Neural cell (in vitro differentiated cells): ENCODE data around the gene B4GALNT4. TPM values are rescaled to one million over a fixed set of nuclear protein-coding genes. Genes with fewer than 3 reads are reported as not detected.
"Not testable (repeated sequence)": the region's sequence is repeated elsewhere in the genome, so short reads cannot be mapped to it uniquely, and the experiment has no call there.

Experiments
- H2AFZ ChIP-seq: fragments of 200-600, 300-800 bp; sonication (generic), shearing (Covaris generic); 2 replicates; pipeline ENCODE4 v1.6.0; 2014; ENCODE audit warnings: low read depth, mild to moderate bottlenecking, antibody characterized with exemption, low read length, moderate library complexity
- H3F3A ChIP-seq: fragments of 200-600 bp; shearing (Covaris generic); 2 replicates; pipeline ENCODE4 v1.6.1; 2016; ENCODE audit warnings: mild to moderate bottlenecking, moderate library complexity, mixed read lengths, antibody characterized with exemption, low read length; ENCODE audit not compliant: insufficient read depth, poor library complexity, severe bottlenecking
- H3K27ac ChIP-seq: fragments of 200-600, 300-800 bp; sonication (generic), shearing (Covaris generic); 2 replicates; pipeline ENCODE4 v1.5.1; 2014; ENCODE audit warnings: mild to moderate bottlenecking, low read length, moderate library complexity
- H3K27me3 ChIP-seq: fragments of 300-800, 200-600 bp; sonication (generic), shearing (Covaris generic); 2 replicates; pipeline ENCODE4 v1.6.0; 2014; ENCODE audit warnings: mild to moderate bottlenecking, low read depth, low read length, moderate library complexity; ENCODE audit not compliant: insufficient read depth
- H3K36me3 ChIP-seq: fragments of 300-800, 200-600 bp; sonication (generic), shearing (Covaris generic); 2 replicates; pipeline ENCODE4 v1.5.1; 2014; ENCODE audit warnings: mild to moderate bottlenecking, antibody characterized with exemption, low read length, moderate library complexity; ENCODE audit not compliant: insufficient read depth
- H3K4me2 ChIP-seq: fragments of 300-800, 200-600 bp; sonication (generic), shearing (Covaris generic); 2 replicates; pipeline ENCODE4 v1.6.0; 2014; ENCODE audit warnings: mild to moderate bottlenecking, low read length
- H3K4me3 ChIP-seq: fragments of 300-800, 200-600 bp; sonication (generic), shearing (Covaris generic); 2 replicates; pipeline ENCODE4 v1.5.1; 2014; ENCODE audit warnings: mild to moderate bottlenecking, low read length, moderate library complexity
- H3K79me2 ChIP-seq: fragments of 200-600 bp; shearing (Covaris generic); replicated peaks from 2 replicates; pipeline ENCODE4 v1.6.0; 2014; ENCODE audit warnings: mild to moderate bottlenecking, low read length, moderate library complexity; ENCODE audit not compliant: insufficient read depth
- H3K9ac ChIP-seq: fragments of 300-800, 200-600 bp; sonication (generic), shearing (Covaris generic); 2 replicates; pipeline ENCODE4 v1.6.1; 2016; ENCODE audit warnings: mild to moderate bottlenecking, low read length, mixed read lengths
- H3K9me2 ChIP-seq: fragments of 200-600 bp; shearing (Covaris generic); 2 replicates; pipeline ENCODE4 v1.6.1; 2016; ENCODE audit warnings: mild to moderate bottlenecking, low read length, mixed read lengths; ENCODE audit not compliant: insufficient read depth
- H3K9me3 ChIP-seq: fragments of 200-600, 300-800 bp; sonication (generic), shearing (Covaris generic); 2 replicates; pipeline ENCODE4 v1.6.1; 2016; ENCODE audit warnings: mild to moderate bottlenecking, mixed run types, low read length, moderate library complexity, mixed read lengths
- H4K20me1 ChIP-seq: fragments of 200-600 bp; shearing (Covaris generic); 2 replicates; pipeline ENCODE4 v1.6.1; 2016; ENCODE audit warnings: mild to moderate bottlenecking, mixed run types; ENCODE audit not compliant: insufficient read depth
- EP300 ChIP-seq: fragments of 450-650 bp; conservative IDR thresholded peaks from 2 replicates; pipeline ENCODE4 v1.6.1; 2014; ENCODE audit warnings: antibody characterized with exemption, mild to moderate bottlenecking, moderate library complexity; ENCODE audit not compliant: poor library complexity, severe bottlenecking
- EZH2 ChIP-seq: fragments of 200-600, 300-800 bp; shearing (Covaris generic), sonication (generic); IDR thresholded peaks from 2 replicates; pipeline ENCODE4 v1.6.1; 2014; ENCODE audit warnings: antibody characterized with exemption, low read length, borderline replicate concordance, mild to moderate bottlenecking; ENCODE audit not compliant: insufficient read depth, poor library complexity, severe bottlenecking
- MXI1 ChIP-seq: fragments of 450-650 bp; conservative IDR thresholded peaks from 2 replicates; pipeline ENCODE4 v1.6.1; 2014; ENCODE audit warnings: antibody characterized with exemption, mild to moderate bottlenecking; ENCODE audit not compliant: poor library complexity, severe bottlenecking
- POLR2AphosphoS5 ChIP-seq: IDR thresholded peaks from 2 replicates; pipeline ENCODE4 v1.6.1; 2012
- RAD21 ChIP-seq: fragments of 450-650 bp; conservative IDR thresholded peaks from 2 replicates; pipeline ENCODE4 v1.6.1; 2014; ENCODE audit warnings: antibody characterized with exemption, mild to moderate bottlenecking, moderate library complexity
- SMC3 ChIP-seq: fragments of 450-650 bp; conservative IDR thresholded peaks from 2 replicates; pipeline ENCODE4 v1.6.1; 2014; ENCODE audit warnings: antibody characterized with exemption, mild to moderate bottlenecking, moderate library complexity; ENCODE audit not compliant: poor library complexity
- TAF1 ChIP-seq: IDR thresholded peaks from 2 replicates; pipeline ENCODE4 v1.6.1; 2012; ENCODE audit warnings: low read depth
- polyA plus RNA-seq: library from polyadenylated mRNA; depleted of rRNA; stranded (reverse); fragments of >200 nt; gene quantifications from 2 replicates; pipeline ENCODE4 v1.2.3, GENCODE V29; 2014
- TF ChIP-seq, protein P1 (sequence below): IDR thresholded peaks from 2 replicates; pipeline ENCODE4 v1.6.1; 2012; ENCODE audit warnings: borderline replicate concordance
- TF ChIP-seq, protein P2 (sequence below): fragments of 450-650 bp; IDR thresholded peaks from 2 replicates; pipeline ENCODE4 v1.5.1; 2014; ENCODE audit warnings: antibody characterized with exemption, mild to moderate bottlenecking, moderate library complexity; ENCODE audit not compliant: poor library complexity, severe bottlenecking

B4GALNT4 gene
- polyA plus RNA-seq, 1 donor from 2014 or later: 440 TPM

- Histone ChIP-seq H3K27ac (no peak overlapping the region), H3K9me2 (no peaks in the 10 kb centered on the region), H3K4me3 (no peak overlapping the region), H3K27me3 (no peaks in the 10 kb centered on the region), H4K20me1 (no peaks in the 10 kb centered on the region), H3K4me2 (no peak overlapping the region), H2AFZ (no peak overlapping the region), H3K9me3 (no peaks in the 10 kb centered on the region), H3K36me3 (no peaks in the 10 kb centered on the region), H3F3A (no peaks in the 10 kb centered on the region), H3K9ac (no peak overlapping the region), H3K79me2 (no peaks in the 10 kb centered on the region)
- TF ChIP-seq TAF1 (no peak), EZH2 (no peak), POLR2AphosphoS5 (no peak), SMC3 (no peak), MXI1 (no peak)
- TF ChIP-seq, protein P1, sequence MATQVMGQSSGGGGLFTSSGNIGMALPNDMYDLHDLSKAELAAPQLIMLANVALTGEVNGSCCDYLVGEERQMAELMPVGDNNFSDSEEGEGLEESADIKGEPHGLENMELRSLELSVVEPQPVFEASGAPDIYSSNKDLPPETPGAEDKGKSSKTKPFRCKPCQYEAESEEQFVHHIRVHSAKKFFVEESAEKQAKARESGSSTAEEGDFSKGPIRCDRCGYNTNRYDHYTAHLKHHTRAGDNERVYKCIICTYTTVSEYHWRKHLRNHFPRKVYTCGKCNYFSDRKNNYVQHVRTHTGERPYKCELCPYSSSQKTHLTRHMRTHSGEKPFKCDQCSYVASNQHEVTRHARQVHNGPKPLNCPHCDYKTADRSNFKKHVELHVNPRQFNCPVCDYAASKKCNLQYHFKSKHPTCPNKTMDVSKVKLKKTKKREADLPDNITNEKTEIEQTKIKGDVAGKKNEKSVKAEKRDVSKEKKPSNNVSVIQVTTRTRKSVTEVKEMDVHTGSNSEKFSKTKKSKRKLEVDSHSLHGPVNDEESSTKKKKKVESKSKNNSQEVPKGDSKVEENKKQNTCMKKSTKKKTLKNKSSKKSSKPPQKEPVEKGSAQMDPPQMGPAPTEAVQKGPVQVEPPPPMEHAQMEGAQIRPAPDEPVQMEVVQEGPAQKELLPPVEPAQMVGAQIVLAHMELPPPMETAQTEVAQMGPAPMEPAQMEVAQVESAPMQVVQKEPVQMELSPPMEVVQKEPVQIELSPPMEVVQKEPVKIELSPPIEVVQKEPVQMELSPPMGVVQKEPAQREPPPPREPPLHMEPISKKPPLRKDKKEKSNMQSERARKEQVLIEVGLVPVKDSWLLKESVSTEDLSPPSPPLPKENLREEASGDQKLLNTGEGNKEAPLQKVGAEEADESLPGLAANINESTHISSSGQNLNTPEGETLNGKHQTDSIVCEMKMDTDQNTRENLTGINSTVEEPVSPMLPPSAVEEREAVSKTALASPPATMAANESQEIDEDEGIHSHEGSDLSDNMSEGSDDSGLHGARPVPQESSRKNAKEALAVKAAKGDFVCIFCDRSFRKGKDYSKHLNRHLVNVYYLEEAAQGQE: no peak
Measured at GRCh38 chr11:344836-345578, 24.3 kb upstream of the B4GALNT4 start.

- Histone ChIP-seq H3F3A (no peaks in the 10 kb centered on the region), H3K9me2 (no peaks in the 10 kb centered on the region), H3K27me3 (no peaks in the 10 kb centered on the region), H3K9ac (no peak overlapping the region), H3K36me3 (no peaks in the 10 kb centered on the region), H3K79me2 (no peaks in the 10 kb centered on the region), H3K9me3 (no peaks in the 10 kb centered on the region), H2AFZ (no peak overlapping the region), H3K27ac (no peak overlapping the region), H3K4me3 (no peak overlapping the region), H4K20me1 (no peaks in the 10 kb centered on the region), H3K4me2 (no peak overlapping the region)
- TF ChIP-seq EP300: no peak
- TF ChIP-seq POLR2AphosphoS5: no peak
- TF ChIP-seq SMC3: no peak
- no peak for TF ChIP-seq EZH2
- TF ChIP-seq, protein P2, sequence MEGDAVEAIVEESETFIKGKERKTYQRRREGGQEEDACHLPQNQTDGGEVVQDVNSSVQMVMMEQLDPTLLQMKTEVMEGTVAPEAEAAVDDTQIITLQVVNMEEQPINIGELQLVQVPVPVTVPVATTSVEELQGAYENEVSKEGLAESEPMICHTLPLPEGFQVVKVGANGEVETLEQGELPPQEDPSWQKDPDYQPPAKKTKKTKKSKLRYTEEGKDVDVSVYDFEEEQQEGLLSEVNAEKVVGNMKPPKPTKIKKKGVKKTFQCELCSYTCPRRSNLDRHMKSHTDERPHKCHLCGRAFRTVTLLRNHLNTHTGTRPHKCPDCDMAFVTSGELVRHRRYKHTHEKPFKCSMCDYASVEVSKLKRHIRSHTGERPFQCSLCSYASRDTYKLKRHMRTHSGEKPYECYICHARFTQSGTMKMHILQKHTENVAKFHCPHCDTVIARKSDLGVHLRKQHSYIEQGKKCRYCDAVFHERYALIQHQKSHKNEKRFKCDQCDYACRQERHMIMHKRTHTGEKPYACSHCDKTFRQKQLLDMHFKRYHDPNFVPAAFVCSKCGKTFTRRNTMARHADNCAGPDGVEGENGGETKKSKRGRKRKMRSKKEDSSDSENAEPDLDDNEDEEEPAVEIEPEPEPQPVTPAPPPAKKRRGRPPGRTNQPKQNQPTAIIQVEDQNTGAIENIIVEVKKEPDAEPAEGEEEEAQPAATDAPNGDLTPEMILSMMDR: no peak
- no peak for TF ChIP-seq TAF1
- TF ChIP-seq MXI1: no peak
- TF ChIP-seq RAD21: no peak
- TF ChIP-seq, protein P1: no peak
Measured at GRCh38 chr11:346529-346928, 22.8 kb upstream of the B4GALNT4 start.

GRCh38 chr11:349270-349954 lies 19.9 kb upstream of the B4GALNT4 start:
- not testable (repeated sequence) for H3K27me3 ChIP-seq

More at GRCh38 chr11:349270-349954, 19.9 kb upstream of the B4GALNT4 start:
- not testable (repeated sequence) for H3K27ac ChIP-seq, H3K9me2 ChIP-seq, H3K4me3 ChIP-seq, H3K9me3 ChIP-seq, H3K79me2 ChIP-seq, H3K9ac ChIP-seq, H3F3A ChIP-seq, H3K36me3 ChIP-seq, H4K20me1 ChIP-seq, H3K4me2 ChIP-seq, H2AFZ ChIP-seq
